BJ (cell line): ENCODE measurements around the gene SNX22. TPM values are rescaled to one million over a fixed set of nuclear protein-coding genes. Genes with fewer than 3 reads are reported as not detected.

Experiments
- CTCF ChIA-PET: fragments of 350-600 bp; formaldehyde crosslinking; extraction: SDS; loops from one replicate; lab custom pipeline; 2021; ENCODE audit warnings: antibody characterized with exemption, inconsistent platforms; lab: Yijun Ruan, JAX
- POLR2A ChIA-PET: fragments of 300-600 bp; sonication (Branson Sonifier 250); formaldehyde crosslinking; extraction: SDS; loops from one replicate; lab custom pipeline; 2021; ENCODE audit warnings: antibody characterized with exemption; lab: Charles Lee
- DNase-seq: peaks from one replicate; pipeline ENCODE4 v3.0.0-alpha.2; 2011; ENCODE audit warnings: low read depth
- H3K27me3 ChIP-seq: 2 replicates; pipeline ENCODE4 v1.6.0; 2011; ENCODE audit warnings: low read length; ENCODE audit not compliant: control insufficient read depth, insufficient read depth
- H3K36me3 ChIP-seq: 2 replicates; pipeline ENCODE4 v1.5.1; 2011; ENCODE audit warnings: low read length; ENCODE audit not compliant: control insufficient read depth, insufficient read depth
- H3K4me3 ChIP-seq: 2 replicates; pipeline ENCODE4 v1.5.1; 2011; ENCODE audit warnings: low read depth, mild to moderate bottlenecking, control low read depth, low read length
- polyA plus RNA-seq: library from polyadenylated mRNA; depleted of rRNA; stranded (reverse); fragments of >200 nt; gene quantifications from 2 replicates; pipeline ENCODE4 v1.2.3, GENCODE V29; 2011
- TF ChIP-seq, protein P1 (sequence below): IDR thresholded peaks from 2 replicates; pipeline ENCODE4 v1.5.1; 2011; ENCODE audit warnings: low read depth, mild to moderate bottlenecking, control low read depth, inconsistent platforms, low read length, moderate library complexity; ENCODE audit not compliant: insufficient read depth

The SNX22 gene
- polyA plus RNA-seq, 1 experiment = 0.04 TPM

DNA sequence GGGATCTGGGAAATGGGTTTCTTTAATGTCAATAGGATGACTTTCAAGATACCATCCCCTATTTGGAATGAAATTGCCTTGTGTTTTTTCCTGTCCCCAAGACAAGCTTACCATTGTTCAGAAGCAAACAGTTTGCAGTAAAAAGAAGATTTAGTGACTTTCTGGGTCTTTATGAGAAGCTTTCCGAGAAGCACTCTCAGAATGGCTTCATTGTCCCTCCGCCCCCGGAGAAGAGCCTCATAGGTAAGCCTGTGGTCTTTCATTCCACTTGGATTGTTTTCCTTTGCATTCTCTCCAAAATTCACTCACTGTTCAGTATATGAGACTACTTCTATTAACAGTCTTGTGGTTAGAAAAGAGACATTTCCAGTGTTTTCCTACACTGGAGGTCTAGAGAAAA, 25.6 kb upstream of the SNX22 start:
- Histone ChIP-seq H3K36me3 (peaks cover 20% of the 10 kb centered on the region), H3K27me3 (no peaks in the 10 kb centered on the region), H3K4me3 (no peak overlapping the region)
- TF ChIP-seq, protein P1, sequence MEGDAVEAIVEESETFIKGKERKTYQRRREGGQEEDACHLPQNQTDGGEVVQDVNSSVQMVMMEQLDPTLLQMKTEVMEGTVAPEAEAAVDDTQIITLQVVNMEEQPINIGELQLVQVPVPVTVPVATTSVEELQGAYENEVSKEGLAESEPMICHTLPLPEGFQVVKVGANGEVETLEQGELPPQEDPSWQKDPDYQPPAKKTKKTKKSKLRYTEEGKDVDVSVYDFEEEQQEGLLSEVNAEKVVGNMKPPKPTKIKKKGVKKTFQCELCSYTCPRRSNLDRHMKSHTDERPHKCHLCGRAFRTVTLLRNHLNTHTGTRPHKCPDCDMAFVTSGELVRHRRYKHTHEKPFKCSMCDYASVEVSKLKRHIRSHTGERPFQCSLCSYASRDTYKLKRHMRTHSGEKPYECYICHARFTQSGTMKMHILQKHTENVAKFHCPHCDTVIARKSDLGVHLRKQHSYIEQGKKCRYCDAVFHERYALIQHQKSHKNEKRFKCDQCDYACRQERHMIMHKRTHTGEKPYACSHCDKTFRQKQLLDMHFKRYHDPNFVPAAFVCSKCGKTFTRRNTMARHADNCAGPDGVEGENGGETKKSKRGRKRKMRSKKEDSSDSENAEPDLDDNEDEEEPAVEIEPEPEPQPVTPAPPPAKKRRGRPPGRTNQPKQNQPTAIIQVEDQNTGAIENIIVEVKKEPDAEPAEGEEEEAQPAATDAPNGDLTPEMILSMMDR = no peak
- ChIA-PET POLR2A (no interaction called here), CTCF (interaction anchor here (0.6 to 1.3 kb wide), 2 partner anchors 8 to 12 kb away, joined by 3 to 4 read pairs; no protein-coding TSS in a partner anchor)
- DNase-seq = no peak

DNA sequence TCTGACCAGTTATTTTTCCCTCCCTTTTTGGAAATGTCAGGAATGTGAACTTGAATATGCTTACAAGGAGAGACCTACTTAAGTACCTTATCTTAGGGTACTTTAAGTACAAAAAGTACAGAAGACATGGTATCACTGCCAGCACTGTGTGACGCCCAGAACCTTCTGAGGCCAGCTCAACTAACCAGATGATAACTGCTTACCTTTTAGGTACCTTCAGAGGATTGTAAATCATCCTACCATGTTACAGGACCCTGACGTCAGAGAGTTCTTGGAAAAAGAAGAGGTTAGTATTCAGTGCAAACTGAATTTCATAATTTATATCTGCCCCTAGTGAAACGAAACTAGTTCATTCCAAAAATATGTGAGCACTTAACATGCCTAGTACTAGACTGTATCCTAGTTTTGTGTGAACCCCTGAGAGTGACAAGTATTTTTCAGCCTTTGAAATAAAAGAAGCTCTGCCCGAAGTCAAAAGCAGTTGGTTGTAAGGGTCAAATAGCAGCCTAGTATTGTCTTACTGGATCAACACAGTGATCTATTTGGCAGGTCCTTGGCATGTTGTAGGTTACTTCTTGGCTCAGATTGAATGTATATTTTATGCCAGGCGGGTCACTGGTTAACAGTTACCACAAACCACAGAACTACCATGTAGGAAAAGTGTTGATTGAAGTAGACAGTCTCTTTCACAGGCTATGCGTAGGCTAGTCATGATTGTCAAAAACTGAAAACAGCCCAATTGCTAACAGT, 23.8 kb upstream of the SNX22 start:
- CTCF ChIA-PET = no interaction called here
- POLR2A ChIA-PET = interaction anchor here (0.6 kb wide), 1 partner anchor 25 kb away, joined by 3 read pairs; no protein-coding TSS in a partner anchor
- Histone ChIP-seq H3K27me3 (no peaks in the 10 kb centered on the region), H3K36me3 (peaks cover 22% of the 10 kb centered on the region), H3K4me3 (no peak overlapping the region)
- no peak for DNase-seq
- TF ChIP-seq, protein P1 = no peak

DNA sequence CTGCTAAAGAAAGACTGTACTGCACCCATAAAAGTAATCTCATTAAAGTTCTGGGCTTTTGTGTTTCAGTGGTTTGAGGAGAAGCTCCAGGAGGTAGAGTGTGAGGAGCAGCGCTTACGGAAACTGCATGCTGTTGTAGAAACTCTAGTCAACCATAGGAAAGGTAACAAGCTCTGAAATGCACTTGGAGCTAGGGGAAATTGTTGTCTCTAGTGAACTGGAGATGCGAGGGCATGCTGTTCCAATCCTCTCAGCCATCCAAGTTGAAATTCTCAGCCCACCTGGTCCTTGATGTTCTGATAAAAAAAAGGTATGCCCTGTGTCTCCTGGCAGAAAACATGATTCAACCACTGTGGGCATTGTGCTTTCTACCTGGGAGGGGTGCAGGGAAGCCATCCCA, 21.4 kb upstream of the SNX22 start:
- no peak overlapping the region for H3K4me3 ChIP-seq
- ChIA-PET CTCF (interaction anchor here (1.0 to 2.4 kb wide), 2 partner anchors 15 to 23 kb away, joined by 4 to 11 read pairs; no protein-coding TSS in a partner anchor), POLR2A (no interaction called here)
- H3K27me3 ChIP-seq = no peaks in the 10 kb centered on the region
- peaks cover 28% of the 10 kb centered on the region for H3K36me3 ChIP-seq
- TF ChIP-seq, protein P1 = no peak
- no peak for DNase-seq

DNA sequence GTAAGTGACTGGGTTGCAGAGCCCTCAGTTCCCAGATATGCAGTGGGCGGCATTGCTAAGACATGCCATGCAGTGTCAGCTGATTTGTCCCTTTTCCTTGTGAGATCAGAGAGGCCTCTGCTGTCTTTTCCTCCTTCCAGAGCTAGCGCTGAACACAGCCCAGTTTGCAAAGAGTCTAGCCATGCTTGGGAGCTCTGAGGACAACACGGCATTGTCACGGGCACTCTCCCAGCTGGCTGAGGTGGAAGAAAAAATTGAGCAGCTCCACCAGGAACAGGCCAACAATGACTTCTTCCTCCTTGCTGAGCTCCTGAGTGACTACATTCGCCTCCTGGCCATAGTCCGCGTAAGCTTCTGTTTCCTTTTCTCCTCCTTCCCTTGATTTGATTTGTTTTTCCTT, 20.0 kb upstream of the SNX22 start:
- H3K36me3 ChIP-seq = peaks cover 29% of the 10 kb centered on the region
- no peak overlapping the region for H3K4me3 ChIP-seq
- ChIA-PET POLR2A (no interaction called here), CTCF (interaction anchor here (1.1 to 2.4 kb wide), 3 partner anchors 13 to 22 kb away, joined by 3 to 11 read pairs (median 6); no protein-coding TSS in a partner anchor)
- no peaks in the 10 kb centered on the region for H3K27me3 ChIP-seq
- DNase-seq = no peak
- TF ChIP-seq, protein P1 = no peak

DNA sequence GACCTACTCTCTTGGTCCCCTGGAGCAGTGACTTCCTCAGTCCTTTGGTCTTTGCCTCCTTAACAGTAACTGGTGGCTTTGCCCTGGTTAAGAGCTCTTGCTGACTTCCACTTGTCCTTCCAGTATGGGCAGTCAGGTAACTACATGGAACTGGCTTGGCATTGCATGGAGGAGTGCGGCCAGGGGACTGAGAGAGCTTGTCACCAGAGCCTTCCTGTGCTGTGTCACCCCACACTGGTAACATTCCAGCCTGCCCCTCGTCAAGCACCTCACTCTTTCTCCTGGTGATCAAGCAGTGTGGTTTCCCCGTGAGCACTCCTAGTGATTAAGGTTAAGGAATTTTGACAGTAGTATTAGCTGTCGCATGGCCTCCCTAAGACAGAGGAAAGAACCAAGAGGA, 19.3 kb upstream of the SNX22 start:
- CTCF ChIA-PET = interaction anchor here (1.1 to 2.4 kb wide), 4 partner anchors 13 to 21 kb away, joined by 3 to 11 read pairs (median 8); no protein-coding TSS in a partner anchor
- Histone ChIP-seq H3K4me3 (no peak overlapping the region), H3K36me3 (peaks cover 32% of the 10 kb centered on the region), H3K27me3 (no peaks in the 10 kb centered on the region)
- DNase-seq = no peak
- TF ChIP-seq, protein P1 = no peak
- POLR2A ChIA-PET = no interaction called here
